ENCODE data around the gene CCDC63. TPM values are rescaled to one million over a fixed set of nuclear protein-coding genes. Genes with fewer than 3 reads are reported as not detected.
A peak's percentile ranks its signal among the peaks of the same experiment; 100 is the strongest.

CCDC63 gene
- total RNA-seq, 6 donors from 2014 or later = not detected

GRCh38 chr12:110906985-110907384, 60.2 kb downstream of the CCDC63 start:
- no peaks in the 10 kb centered on the region for H3K4me1 ChIP-seq
- H3K36me3 ChIP-seq = no peaks in the 10 kb centered on the region
- no peak overlapping the region for H3K4me3 ChIP-seq
- no peak for DNase-seq
- no peaks in the 10 kb centered on the region for H3K9me3 ChIP-seq
- 69 to 73% methylated on average over 4 of the region's 4 CpGs for WGBS, 2 donors
- no peak for ATAC-seq (ENCODE audit: low FRiP score in 2 of 2)
- TF ChIP-seq POLR2A (IDR thresholded peaks at IDR 0.05) = no peak
- TF ChIP-seq EP300 (IDR thresholded peaks at IDR 0.05) = no peak
- TF ChIP-seq, protein P1, sequence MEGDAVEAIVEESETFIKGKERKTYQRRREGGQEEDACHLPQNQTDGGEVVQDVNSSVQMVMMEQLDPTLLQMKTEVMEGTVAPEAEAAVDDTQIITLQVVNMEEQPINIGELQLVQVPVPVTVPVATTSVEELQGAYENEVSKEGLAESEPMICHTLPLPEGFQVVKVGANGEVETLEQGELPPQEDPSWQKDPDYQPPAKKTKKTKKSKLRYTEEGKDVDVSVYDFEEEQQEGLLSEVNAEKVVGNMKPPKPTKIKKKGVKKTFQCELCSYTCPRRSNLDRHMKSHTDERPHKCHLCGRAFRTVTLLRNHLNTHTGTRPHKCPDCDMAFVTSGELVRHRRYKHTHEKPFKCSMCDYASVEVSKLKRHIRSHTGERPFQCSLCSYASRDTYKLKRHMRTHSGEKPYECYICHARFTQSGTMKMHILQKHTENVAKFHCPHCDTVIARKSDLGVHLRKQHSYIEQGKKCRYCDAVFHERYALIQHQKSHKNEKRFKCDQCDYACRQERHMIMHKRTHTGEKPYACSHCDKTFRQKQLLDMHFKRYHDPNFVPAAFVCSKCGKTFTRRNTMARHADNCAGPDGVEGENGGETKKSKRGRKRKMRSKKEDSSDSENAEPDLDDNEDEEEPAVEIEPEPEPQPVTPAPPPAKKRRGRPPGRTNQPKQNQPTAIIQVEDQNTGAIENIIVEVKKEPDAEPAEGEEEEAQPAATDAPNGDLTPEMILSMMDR (IDR thresholded peaks at IDR 0.05) = no peak
- no peak for TF ChIP-seq POLR2AphosphoS5 (IDR thresholded peaks at IDR 0.05)
- no peaks in the 10 kb centered on the region for H3K27me3 ChIP-seq
- H3K27ac ChIP-seq = no peak overlapping the region

DNA sequence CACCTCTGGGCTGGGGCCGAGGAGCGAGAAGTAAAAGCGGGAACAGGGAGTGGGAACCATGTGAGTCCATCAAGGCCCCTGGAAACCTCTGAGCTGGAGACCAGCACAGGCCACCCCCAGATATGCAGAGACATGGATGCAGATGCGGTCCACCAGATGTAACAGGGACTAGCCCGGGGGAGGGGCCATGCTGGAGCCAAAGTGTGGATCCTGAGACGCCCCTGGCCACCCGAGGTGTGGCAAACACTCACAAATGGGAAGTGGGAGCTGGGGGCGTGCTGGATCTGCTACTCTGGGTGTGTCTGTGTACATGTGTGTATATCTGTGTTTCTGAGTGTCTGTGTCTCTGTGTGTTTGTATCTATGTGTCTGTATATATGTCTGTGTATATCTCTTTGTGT, 60.8 kb downstream of the CCDC63 start:
- no peaks in the 10 kb centered on the region for H3K9me3 ChIP-seq
- no peaks in the 10 kb centered on the region for H3K4me1 ChIP-seq
- no peaks in the 10 kb centered on the region for H3K36me3 ChIP-seq
- TF ChIP-seq EP300 (IDR thresholded peaks at IDR 0.05) = no peak
- TF ChIP-seq POLR2A (IDR thresholded peaks at IDR 0.05) = no peak
- no peak for TF ChIP-seq POLR2AphosphoS5 (IDR thresholded peaks at IDR 0.05)
- TF ChIP-seq, protein P1 (IDR thresholded peaks at IDR 0.05) = no peak
- H3K27me3 ChIP-seq = no peaks in the 10 kb centered on the region
- DNase-seq = no peak
- no peak overlapping the region for H3K4me3 ChIP-seq
- no peak overlapping the region for H3K27ac ChIP-seq
- ATAC-seq (ENCODE audit: low FRiP score in 2 of 2) = peak in 1 of 2 donors; percentile 21
- WGBS, 2 donors = 55 to 66% methylated on average over 7 to 8 of the region's 8 CpGs

DNA sequence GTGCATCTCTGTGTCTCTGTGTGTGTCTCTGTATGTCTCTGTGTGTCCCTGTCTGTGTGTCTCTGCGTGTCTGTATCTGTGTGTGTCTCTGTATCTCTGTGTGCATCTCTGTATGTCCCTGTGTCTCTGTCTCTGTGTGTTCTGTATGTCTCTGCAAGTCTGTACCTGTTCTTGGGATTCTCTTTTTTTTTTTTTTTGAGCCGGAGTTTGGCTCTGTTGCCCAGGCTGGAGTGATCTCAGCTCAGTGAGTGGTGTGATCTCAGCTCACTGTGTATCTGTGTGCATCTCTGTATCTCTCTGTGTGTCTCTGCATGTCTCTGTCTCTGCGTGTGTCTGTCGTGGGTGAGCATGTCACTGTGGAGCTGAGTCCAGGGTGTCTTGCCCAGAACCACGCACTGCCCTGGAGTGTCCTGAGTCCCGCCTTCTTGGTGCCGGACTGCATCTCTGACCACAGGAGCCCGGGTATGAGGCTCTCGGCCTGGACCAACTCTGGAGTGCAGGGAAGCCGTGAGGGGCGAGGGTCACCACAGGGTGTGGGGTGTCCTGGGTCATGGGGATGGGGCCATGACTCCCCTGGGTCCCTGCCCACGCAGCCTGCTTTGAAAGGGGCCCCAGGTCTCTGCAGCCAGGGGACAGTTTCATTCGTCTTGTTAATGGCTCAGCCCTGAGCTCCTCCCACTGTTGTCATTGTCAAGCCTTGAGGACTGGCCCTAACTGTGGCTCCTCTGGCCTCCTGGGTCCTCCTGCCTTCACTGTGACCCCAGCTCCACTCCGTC, 61.8 kb downstream of the CCDC63 start:
- H3K27me3 ChIP-seq = no peaks in the 10 kb centered on the region
- no peaks in the 10 kb centered on the region for H3K9me3 ChIP-seq
- TF ChIP-seq, protein P1 (IDR thresholded peaks at IDR 0.05) = no peak
- no peaks in the 10 kb centered on the region for H3K4me1 ChIP-seq
- no peaks in the 10 kb centered on the region for H3K36me3 ChIP-seq
- DNase-seq = peak in 1 of 2 donors; percentile 40
- WGBS, 2 donors = 65 to 67% methylated on average over 14 of the region's 14 CpGs
- no peak for ATAC-seq (ENCODE audit: low FRiP score in 2 of 2)
- no peak overlapping the region for H3K4me3 ChIP-seq
- H3K27ac ChIP-seq = no peak overlapping the region

DNA sequence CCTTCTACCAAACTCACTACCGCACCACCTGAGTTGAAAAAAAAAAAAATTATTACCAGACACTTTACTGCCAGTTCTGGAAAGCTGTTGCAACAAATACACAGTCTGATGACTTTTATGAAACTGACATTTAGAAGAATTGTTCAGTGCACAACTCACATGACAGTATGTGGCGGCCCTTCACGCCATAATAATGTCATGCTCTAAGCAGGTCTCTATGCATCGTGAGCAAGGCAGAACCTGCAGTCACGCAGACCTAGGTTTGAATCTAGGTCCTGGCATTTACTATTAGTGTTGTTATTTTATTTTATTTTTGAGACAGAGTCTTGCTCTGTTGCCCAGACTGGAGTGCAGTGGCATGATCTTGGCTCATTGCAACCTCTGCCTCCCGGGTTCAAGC, 65.5 kb downstream of the CCDC63 start:
- H3K27ac ChIP-seq = no peak overlapping the region
- H3K36me3 ChIP-seq = no peaks in the 10 kb centered on the region
- no peaks in the 10 kb centered on the region for H3K9me3 ChIP-seq
- no peaks in the 10 kb centered on the region for H3K27me3 ChIP-seq
- ATAC-seq (ENCODE audit: low FRiP score in 2 of 2) (no peak), DNase-seq (no peak)
- 83 to 88% methylated on average over 6 of the region's 6 CpGs for WGBS, 2 donors
- TF ChIP-seq POLR2AphosphoS5 (IDR thresholded peaks at IDR 0.05) (no peak), POLR2A (IDR thresholded peaks at IDR 0.05) (no peak), EP300 (IDR thresholded peaks at IDR 0.05) (no peak)
- TF ChIP-seq, protein P1 (IDR thresholded peaks at IDR 0.05) = no peak
- H3K4me1 ChIP-seq = no peaks in the 10 kb centered on the region
- no peak overlapping the region for H3K4me3 ChIP-seq
